RWPE1 (cell line): ENCODE data around the gene CTXND1.

ENCODE experiments used
- CTCF ChIA-PET: fragments of 350-600 bp; sonication (Branson Sonifier 250); formaldehyde crosslinking; extraction: SDS; loops from one replicate; lab custom pipeline; 2021; lab: Yijun Ruan, JAX
- POLR2A ChIA-PET: fragments of 400-600 bp; formaldehyde crosslinking; extraction: SDS; loops from one replicate; lab custom pipeline; 2020; ENCODE audit warnings: antibody characterized with exemption; ENCODE audit not compliant: low non-redundant PET; lab: Yijun Ruan, JAX
- DNase-seq: peaks from one replicate; pipeline ENCODE4 v3.0.0; 2012; ENCODE audit warnings: low spot score
- H3K27ac ChIP-seq: fragments of 450-650 bp; 2 replicates; pipeline ENCODE4 v1.5.1; 2017
- CTCF ChIP-seq: fragments of 450-650 bp; conservative IDR thresholded peaks from 2 replicates; pipeline ENCODE4 v1.5.1; 2017; ENCODE audit warnings: low read depth, mild to moderate bottlenecking

Gene CTXND1

GRCh38 chr15:80249973-80250372, 2.0 kb downstream of the CTXND1 start:
- TF ChIP-seq CTCF: no peak
- no peak for DNase-seq
- CTCF ChIA-PET: no interaction called here
- no peak overlapping the region for H3K27ac ChIP-seq
- POLR2A ChIA-PET: no interaction called here

GRCh38 chr15:80247320-80247719, 4.7 kb downstream of the CTXND1 start:
- DNase-seq: no peak
- CTCF ChIA-PET: no interaction called here
- H3K27ac ChIP-seq: no peak overlapping the region
- no peak for TF ChIP-seq CTCF
- POLR2A ChIA-PET: no interaction called here

- CTCF ChIA-PET: no interaction called here
Measured at GRCh38 chr15:80246425-80246894, 5.6 kb downstream of the CTXND1 start.

GRCh38 chr15:80242802-80243201, 9.2 kb downstream of the CTXND1 start:
- no peak overlapping the region for H3K27ac ChIP-seq
- no peak for TF ChIP-seq CTCF
- ChIA-PET CTCF (interaction anchor here (1.2 kb wide), 1 partner anchor 67 kb away, joined by 3 read pairs; no protein-coding TSS in a partner anchor), POLR2A (no interaction called here)
- no peak for DNase-seq

More at GRCh38 chr15:80246425-80246894, 5.6 kb downstream of the CTXND1 start:
- TF ChIP-seq CTCF: no peak
- no peak overlapping the region for H3K27ac ChIP-seq
- POLR2A ChIA-PET: no interaction called here
- no peak for DNase-seq

- ChIA-PET CTCF (interaction anchor here (0.6 to 1.2 kb wide), 2 partner anchors 28 to 68 kb away, joined by 3 read pairs; no protein-coding TSS in a partner anchor), POLR2A (no interaction called here)
- H3K27ac ChIP-seq: no peak overlapping the region
- DNase-seq: no peak
- no peak; the same call in 1 of the 2 replicates for TF ChIP-seq CTCF
Measured at GRCh38 chr15:80242132-80242769, 9.8 kb downstream of the CTXND1 start.

GRCh38 chr15:80241508-80241907, 10.5 kb downstream of the CTXND1 start:
- POLR2A ChIA-PET: no interaction called here
- no peak overlapping the region for H3K27ac ChIP-seq
- TF ChIP-seq CTCF: no peak
- no peak for DNase-seq
- CTCF ChIA-PET: interaction anchor here (0.6 kb wide), 1 partner anchor 27 kb away, joined by 3 read pairs; no protein-coding TSS in a partner anchor
